HEK293T (cell line): ENCODE data around the gene HDAC10.

Source experiments
- CTCF ChIA-PET: fragments of 350-600 bp; formaldehyde crosslinking; extraction: SDS; loops from one replicate; lab custom pipeline; 2021; ENCODE audit warnings: antibody characterized with exemption, inconsistent platforms; lab: Yijun Ruan, JAX
- POLR2A ChIA-PET: fragments of 350-600 bp; formaldehyde crosslinking; extraction: SDS; loops from one replicate; lab custom pipeline; 2020; ENCODE audit warnings: antibody characterized with exemption, inconsistent platforms; lab: Yijun Ruan, JAX
- DNase-seq: peaks from one replicate; pipeline ENCODE4 v3.0.0; 2012; ENCODE audit warnings: mixed read lengths; ENCODE audit errors: extremely low spot score
- ARNT ChIP-seq: fragments of 450-650 bp; IDR thresholded peaks from 2 replicates; pipeline ENCODE4 v1.6.1; 2017; ENCODE audit warnings: mild to moderate bottlenecking
- BHLHE40 ChIP-seq: fragments of 450-650 bp; IDR thresholded peaks from 2 replicates; pipeline ENCODE4 v1.6.1; 2016; ENCODE audit warnings: mild to moderate bottlenecking, moderate library complexity, borderline replicate concordance
- CTBP1 ChIP-seq: fragments of 450-650 bp; IDR thresholded peaks from 2 replicates; pipeline ENCODE4 v1.6.1; 2016; ENCODE audit warnings: borderline replicate concordance
- ELF4 ChIP-seq: fragments of 450-650 bp; IDR thresholded peaks from 2 replicates; pipeline ENCODE4 v1.6.1; 2017; ENCODE audit warnings: antibody characterized with exemption
- FOXA1 ChIP-seq: fragments of 450-650 bp; IDR thresholded peaks from 2 replicates; pipeline ENCODE4 v1.6.1; 2016; ENCODE audit warnings: mild to moderate bottlenecking
- FOXK2 ChIP-seq: fragments of 450-650 bp; IDR thresholded peaks from 2 replicates; pipeline ENCODE4 v1.6.1; 2016; ENCODE audit warnings: mild to moderate bottlenecking
- FOXM1 ChIP-seq: fragments of 450-650 bp; IDR thresholded peaks from 2 replicates; pipeline ENCODE4 v1.6.1; 2017; ENCODE audit warnings: mild to moderate bottlenecking, borderline replicate concordance
- HDGF ChIP-seq: fragments of 450-650 bp; IDR thresholded peaks from 2 replicates; pipeline ENCODE4 v1.6.1; 2017; ENCODE audit warnings: antibody characterized with exemption, borderline replicate concordance
- L3MBTL2 ChIP-seq: fragments of 450-650 bp; conservative IDR thresholded peaks from 2 replicates; pipeline ENCODE4 v1.6.1; 2016; ENCODE audit warnings: mild to moderate bottlenecking
- LEF1 ChIP-seq: fragments of 450-650 bp; IDR thresholded peaks from 2 replicates; pipeline ENCODE4 v1.6.1; 2017; ENCODE audit warnings: mild to moderate bottlenecking, borderline replicate concordance
- NFRKB ChIP-seq: fragments of 450-650 bp; IDR thresholded peaks from 2 replicates; pipeline ENCODE4 v1.6.1; 2016; ENCODE audit warnings: mild to moderate bottlenecking, moderate library complexity
- SP1 ChIP-seq: fragments of 450-650 bp; IDR thresholded peaks from 2 replicates; pipeline ENCODE4 v1.6.1; 2017
- SUZ12 ChIP-seq: fragments of 450-650 bp; IDR thresholded peaks from 2 replicates; pipeline ENCODE4 v1.6.1; 2016; ENCODE audit warnings: mild to moderate bottlenecking
- TARDBP ChIP-seq: fragments of 450-650 bp; IDR thresholded peaks from 2 replicates; pipeline ENCODE4 v1.6.1; 2016
- ZNF384 ChIP-seq: fragments of 450-650 bp; IDR thresholded peaks from 2 replicates; pipeline ENCODE4 v1.6.1; 2016
- TF ChIP-seq, protein P1 (sequence below): fragments of 450-650 bp; IDR thresholded peaks from 2 replicates; pipeline ENCODE4 v1.6.1; 2016

The HDAC10 gene

DNA sequence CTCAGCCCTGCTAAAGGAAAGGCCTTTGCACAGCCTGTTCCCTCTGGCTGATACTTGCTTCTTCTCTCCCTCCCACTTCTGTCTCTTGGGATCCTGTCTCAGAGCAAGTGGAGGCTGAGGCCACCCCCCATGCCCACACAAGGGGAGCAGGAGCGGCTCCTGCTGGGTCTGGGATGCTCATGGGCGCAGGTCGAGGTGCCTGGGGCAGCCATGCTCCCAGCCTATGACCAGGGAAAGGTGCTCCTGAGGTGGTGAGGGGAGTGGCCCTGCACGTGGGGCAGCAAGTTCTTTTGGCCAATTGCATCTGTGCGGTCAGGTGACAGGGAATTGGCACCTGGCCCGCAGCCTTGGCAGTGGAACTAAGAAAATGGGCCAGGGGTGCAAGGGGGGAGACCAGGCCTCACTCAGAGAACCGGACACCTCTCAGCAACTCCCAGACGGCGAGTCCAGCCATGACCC, 17.6 kb upstream of the HDAC10 start:
- DNase-seq: no peak
- ChIA-PET POLR2A (interaction anchor here (0.6 kb wide), 1 partner anchor 16 kb away, joined by 3 read pairs; no protein-coding TSS in a partner anchor), CTCF (interaction anchor here (0.7 kb wide), 1 partner anchor 58 kb away, joined by 3 read pairs; no protein-coding TSS in a partner anchor)
- TF ChIP-seq TARDBP (no peak), FOXA1 (no peak), HDGF (no peak), LEF1 (no peak), ARNT (no peak), NFRKB (no peak), SP1 (no peak), FOXK2 (no peak), ELF4 (no peak), FOXM1 (no peak), SUZ12 (no peak), ZNF384 (no peak), BHLHE40 (no peak), L3MBTL2 (no peak), CTBP1 (no peak)
- TF ChIP-seq, protein P1, sequence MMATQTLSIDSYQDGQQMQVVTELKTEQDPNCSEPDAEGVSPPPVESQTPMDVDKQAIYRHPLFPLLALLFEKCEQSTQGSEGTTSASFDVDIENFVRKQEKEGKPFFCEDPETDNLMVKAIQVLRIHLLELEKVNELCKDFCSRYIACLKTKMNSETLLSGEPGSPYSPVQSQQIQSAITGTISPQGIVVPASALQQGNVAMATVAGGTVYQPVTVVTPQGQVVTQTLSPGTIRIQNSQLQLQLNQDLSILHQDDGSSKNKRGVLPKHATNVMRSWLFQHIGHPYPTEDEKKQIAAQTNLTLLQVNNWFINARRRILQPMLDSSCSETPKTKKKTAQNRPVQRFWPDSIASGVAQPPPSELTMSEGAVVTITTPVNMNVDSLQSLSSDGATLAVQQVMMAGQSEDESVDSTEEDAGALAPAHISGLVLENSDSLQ: no peak

DNA sequence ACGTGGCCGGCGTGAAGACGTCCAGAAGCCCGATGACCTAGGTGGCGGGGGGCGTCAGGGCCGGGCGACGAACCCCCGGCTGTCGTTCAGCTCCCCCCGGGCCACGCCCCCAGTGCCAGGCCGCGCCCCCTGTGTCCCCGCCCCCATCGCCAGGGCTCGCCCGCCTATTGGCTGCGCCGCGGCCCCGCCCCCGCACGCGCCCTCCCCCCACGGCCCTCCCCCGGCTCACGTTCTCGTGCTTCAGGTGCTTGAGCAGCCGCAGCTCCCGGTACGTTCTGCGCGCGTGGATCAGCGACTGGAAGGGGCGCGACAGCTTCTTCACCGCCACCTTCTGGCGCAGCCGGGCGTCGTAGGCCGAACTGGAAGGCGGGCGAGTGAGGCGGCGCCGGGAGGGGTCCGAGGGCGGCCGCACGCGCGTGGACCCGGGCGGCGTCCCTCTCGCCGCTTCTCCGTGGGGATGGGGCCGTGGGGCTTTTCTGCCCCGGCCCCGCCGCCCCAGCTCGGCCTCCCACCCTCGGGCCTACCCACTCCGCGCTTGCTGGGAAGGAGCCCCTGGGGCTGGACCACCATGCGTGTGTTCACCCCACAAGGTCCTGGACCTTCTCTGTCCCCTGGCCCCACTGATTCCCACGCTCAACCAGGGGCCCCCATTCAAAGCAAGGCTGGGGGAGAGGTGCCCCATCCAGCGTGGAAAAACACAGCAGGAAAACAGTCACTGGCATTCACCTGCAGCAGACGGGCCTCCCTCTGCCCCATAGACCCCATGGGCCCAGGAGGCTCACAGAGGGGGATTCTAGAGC, 16.7 kb upstream of the HDAC10 start:
- no peak for DNase-seq
- no peak for TF ChIP-seq LEF1
- no peak for TF ChIP-seq BHLHE40
- TF ChIP-seq SP1: no peak
- TF ChIP-seq FOXA1: no peak
- ChIA-PET CTCF (interaction anchor here (0.7 kb wide), 1 partner anchor 59 kb away, joined by 3 read pairs; no protein-coding TSS in a partner anchor), POLR2A (interaction anchor here (2.0 kb wide), 1 partner anchor 19 kb away, joined by 4 read pairs; no protein-coding TSS in a partner anchor)

DNA sequence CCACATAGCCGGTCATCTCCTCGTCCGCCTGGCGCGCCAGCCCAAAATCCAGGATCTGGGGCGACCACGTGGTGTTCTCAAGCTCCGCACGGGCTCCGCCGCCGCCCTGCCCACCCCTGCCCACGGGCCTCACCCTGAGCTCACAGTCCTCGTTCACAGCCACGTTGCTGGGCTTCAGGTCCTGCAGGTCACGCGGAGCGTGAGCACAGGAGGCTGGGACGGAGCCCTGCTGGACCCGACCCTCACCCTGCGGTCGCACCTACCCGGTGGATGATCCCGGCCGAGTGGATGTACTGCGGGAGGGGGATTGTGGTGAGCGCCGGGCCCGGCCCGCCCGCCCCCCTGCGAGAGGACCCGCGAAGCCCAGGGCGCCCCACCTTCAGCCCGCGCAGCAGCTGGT, 15.9 kb upstream of the HDAC10 start:
- POLR2A ChIA-PET: interaction anchor here (2.0 kb wide), 1 partner anchor 18 kb away, joined by 4 read pairs; no protein-coding TSS in a partner anchor
- CTCF ChIA-PET: no interaction called here

DNA sequence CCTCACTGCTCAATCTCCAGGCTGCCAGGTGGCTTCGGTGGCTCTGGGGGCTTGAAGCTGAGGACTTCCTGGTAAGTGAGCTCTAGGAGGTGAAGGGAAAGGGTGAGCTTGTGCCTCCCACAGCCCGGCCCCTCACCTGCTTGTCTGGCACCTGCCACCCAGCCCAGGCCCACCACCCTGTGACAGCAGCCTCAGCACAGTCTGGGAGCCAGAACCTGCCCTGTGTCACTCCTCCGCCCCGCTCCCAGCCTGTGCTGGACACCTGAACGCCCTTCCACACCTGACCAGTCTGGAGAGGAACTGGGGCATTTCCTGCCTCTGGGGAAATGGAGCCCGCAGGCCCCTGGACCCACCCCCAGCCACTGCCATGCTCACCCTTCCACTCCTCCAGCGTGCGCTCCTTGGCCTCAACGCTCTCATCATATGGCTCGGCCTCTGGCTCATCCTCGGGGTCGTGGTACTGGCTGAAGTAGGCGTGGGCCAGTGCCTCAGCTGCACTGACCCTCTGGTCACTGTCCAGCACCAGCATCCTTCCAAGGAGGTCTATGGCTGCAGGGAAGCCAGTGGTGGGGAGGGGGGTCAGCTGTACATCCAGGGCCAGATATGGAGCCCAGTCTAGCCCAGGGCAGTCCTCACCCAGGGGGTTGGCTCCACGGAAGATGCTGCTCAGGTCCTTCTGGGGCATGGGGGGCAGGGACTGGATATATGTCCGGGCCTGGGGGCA, 14.0 kb upstream of the HDAC10 start:
- POLR2A ChIA-PET: no interaction called here
- CTCF ChIA-PET: no interaction called here
- DNase-seq: no peak
- TF ChIP-seq SP1 (no peak), ELF4 (no peak), L3MBTL2 (no peak), FOXK2 (no peak), NFRKB (no peak), FOXM1 (no peak), CTBP1 (no peak), TARDBP (no peak)
- TF ChIP-seq, protein P1: no peak

More for the DNA sequence above, 15.9 kb upstream of the HDAC10 start:
- TF ChIP-seq ARNT (no peak), FOXK2 (no peak), BHLHE40 (no peak), ELF4 (no peak), FOXA1 (no peak), TARDBP (no peak), NFRKB (no peak), FOXM1 (no peak), SUZ12 (no peak), ZNF384 (no peak), SP1 (no peak)
- TF ChIP-seq, protein P1: no peak
- DNase-seq: no peak

DNA sequence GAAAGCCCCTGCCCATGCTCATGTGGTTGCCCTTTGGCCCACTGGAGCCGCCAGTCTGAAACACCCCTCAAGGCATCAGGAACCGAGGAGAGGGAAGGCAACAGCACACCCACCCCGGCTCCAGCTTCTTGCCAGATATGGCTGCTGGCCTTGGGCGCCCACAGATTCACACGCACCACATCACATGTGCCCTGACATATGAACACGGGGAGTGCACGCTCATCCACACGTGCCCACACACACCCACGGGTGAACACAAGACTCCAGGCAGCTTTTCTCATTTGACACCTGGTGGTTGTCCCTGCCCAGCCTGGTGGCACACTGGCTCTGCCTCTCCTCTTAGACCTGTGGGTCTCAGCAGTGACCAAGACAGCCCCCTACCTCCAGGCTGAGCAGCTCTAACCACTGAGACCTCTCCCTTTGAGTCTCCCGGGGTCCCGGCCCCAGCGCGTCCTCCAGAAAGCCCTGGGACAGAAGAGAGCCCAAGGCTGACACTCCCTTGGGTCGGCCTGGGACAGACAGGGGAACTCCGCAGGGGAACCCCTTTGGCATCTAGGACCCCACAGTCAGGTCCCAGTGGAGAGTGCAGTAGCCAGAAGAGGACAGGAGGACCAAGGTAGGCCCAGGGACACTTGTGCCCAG, 13.2 kb upstream of the HDAC10 start:
- POLR2A ChIA-PET: interaction anchor here (1.2 kb wide), 1 partner anchor 7 kb away, joined by 3 read pairs; no protein-coding TSS in a partner anchor
- CTCF ChIA-PET: interaction anchor here (0.9 kb wide), 1 partner anchor 13 kb away, joined by 3 read pairs; the partner anchor contains the start of gene HDAC10
- TF ChIP-seq SP1: no peak
- TF ChIP-seq, protein P1: no peak
- DNase-seq: no peak
